ENCODE measurements around the gene AMPH.

- TF ChIP-seq POLR2AphosphoS5 (IDR thresholded peaks at IDR 0.05; ENCODE audit: low read depth, low read length): no peak
- no peak for TF ChIP-seq JUND (IDR thresholded peaks at IDR 0.05)
- TF ChIP-seq REST (IDR thresholded peaks at IDR 0.05; ENCODE audit: low read depth): no peak
- TF ChIP-seq CTCF (IDR thresholded peaks at IDR 0.05 in 2 of 3, conservative IDR thresholded peaks at IDR 0.05 in 1 of 3; ENCODE audit: borderline replicate concordance in 1 of 3, insufficient read depth in 1 of 3, low read depth in 2 of 3, low read length in 2 of 3): no peak
- no peak for TF ChIP-seq RAD21 (IDR thresholded peaks at IDR 0.05; ENCODE audit: low read depth)
- TF ChIP-seq ATF3 (IDR thresholded peaks at IDR 0.05): no peak
Observed at GRCh38 chr7:38541440-38541839, 89.7 kb downstream of the AMPH start.

All from HCT116 (cell line).